Coronary artery (tissue), 2 donors: ENCODE data around the gene VPS4A.
"Not testable (repeated sequence)": the region's sequence is repeated elsewhere in the genome, so short reads cannot be mapped to it uniquely, and the experiment has no call there.

ENCODE experiments used
- DNase-seq: peaks from one replicate; pipeline ENCODE4 v3.0.0-alpha.2; 2017; ENCODE audit warnings: low spot score
- H3K27ac ChIP-seq, 2 donors: fragments of 200-600 bp; sonication (generic); one replicate each; pipeline ENCODE4 v1.5.1; 2016 to 2019
- H3K4me3 ChIP-seq: fragments of 200-600 bp; sonication (generic); 2 replicates; pipeline ENCODE4 v1.5.1; 2016; ENCODE audit warnings: mild to moderate bottlenecking, moderate library complexity
- CTCF ChIP-seq: fragments of 200-600 bp; sonication (generic); IDR thresholded peaks from one replicate; pipeline ENCODE4 v1.5.1; 2019; ENCODE audit warnings: antibody characterized with exemption

VPS4A gene

GRCh38 chr16:69348222-69348621, 37.1 kb downstream of the VPS4A start:
- H3K4me3 ChIP-seq, result no peak overlapping the region
- DNase-seq, result no peak
- H3K27ac ChIP-seq, result no peak overlapping the region
- TF ChIP-seq CTCF, result no peak

GRCh38 chr16:69349536-69349935, 38.4 kb downstream of the VPS4A start:
- DNase-seq, result no peak
- no peak overlapping the region for H3K27ac ChIP-seq
- TF ChIP-seq CTCF, result no peak
- H3K4me3 ChIP-seq, result no peak overlapping the region

GRCh38 chr16:69350536-69351133, 39.5 kb downstream of the VPS4A start:
- H3K27ac ChIP-seq, result no peak overlapping the region
- no peak for DNase-seq
- TF ChIP-seq CTCF, result no peak
- H3K4me3 ChIP-seq, result no peak overlapping the region

- H3K27ac ChIP-seq, result no peak within 1 kb of the TSS
- no peak for TF ChIP-seq CTCF
- H3K4me3 ChIP-seq, result no peak within 1 kb of the TSS
- no peak for DNase-seq
Measured at GRCh38 chr16:69351309-69352027, 40.3 kb downstream of the VPS4A start, which contains the start of gene TMED6. TMED6 (minus strand) TSS chr16:69351786; CDS start chr16:69351753, 33 bp downstream.

GRCh38 chr16:69360070-69360469, 48.9 kb downstream of the VPS4A start:
- H3K4me3 ChIP-seq, DNase-seq, H3K27ac ChIP-seq: not testable (repeated sequence)

GRCh38 chr16:69363281-69363717, 52.1 kb downstream of the VPS4A start:
- no peak for TF ChIP-seq CTCF

GRCh38 chr16:69364088-69364487, 52.9 kb downstream of the VPS4A start:
- Histone ChIP-seq H3K27ac (no peak overlapping the region), H3K4me3 (no peak overlapping the region)
- no peak for DNase-seq
- no peak for TF ChIP-seq CTCF

More at GRCh38 chr16:69363281-69363717, 52.1 kb downstream of the VPS4A start:
- no peak for DNase-seq
- Histone ChIP-seq H3K27ac (no peak overlapping the region), H3K4me3 (no peak overlapping the region)
